Endothelial cell of umbilical vein (primary cell): ENCODE measurements around the gene VASH2.
A peak's percentile ranks its signal among the peaks of the same experiment; 100 is the strongest.

Experiments used
- CTCF ChIP-seq, 2 donors: IDR thresholded peaks; 1 replicate in 1 of 2; 2 replicates in 1 of 2; pipeline ENCODE4 v1.5.1; 2011; ENCODE audit warnings: low read length in 2 of 2, mild to moderate bottlenecking in 2 of 2, moderate library complexity in 2 of 2, control low read depth in 1 of 2, inconsistent platforms in 1 of 2, low read depth in 1 of 2; ENCODE audit not compliant: insufficient read depth in 1 of 2; ENCODE audit errors: extremely low read depth in 1 of 2
- EZH2 ChIP-seq: IDR thresholded peaks from 2 replicates; pipeline ENCODE4 v1.6.1; 2012; ENCODE audit warnings: borderline replicate concordance, low read depth, mild to moderate bottlenecking, moderate library complexity, low read length, inconsistent platforms; ENCODE audit not compliant: severe bottlenecking
- FOS ChIP-seq: IDR thresholded peaks from 2 replicates; pipeline ENCODE4 v1.6.1; 2011; ENCODE audit warnings: mild to moderate bottlenecking, low read length, moderate library complexity, borderline replicate concordance; ENCODE audit not compliant: insufficient read depth
- GATA2 ChIP-seq: IDR thresholded peaks from 2 replicates; pipeline ENCODE4 v1.7.0; 2011; ENCODE audit warnings: low read depth, mild to moderate bottlenecking, moderate library complexity, mixed read lengths, low read length; ENCODE audit not compliant: insufficient read length, insufficient read depth
- JUN ChIP-seq: IDR thresholded peaks from 2 replicates; pipeline ENCODE4 v1.6.1; 2011; ENCODE audit warnings: borderline replicate concordance, low read depth; ENCODE audit not compliant: insufficient read length, insufficient read depth
- MYC ChIP-seq: IDR thresholded peaks from one replicate; pipeline ENCODE4 v1.6.1; 2011; ENCODE audit warnings: mild to moderate bottlenecking, low read depth, low read length
- POLR2A ChIP-seq: IDR thresholded peaks from 2 replicates; pipeline ENCODE4 v1.6.1; 2012; ENCODE audit warnings: low read depth, mild to moderate bottlenecking, control low read depth, low read length
- POLR2AphosphoS5 ChIP-seq: IDR thresholded peaks from 2 replicates; pipeline ENCODE4 v1.6.1; 2012; ENCODE audit warnings: low read depth, mild to moderate bottlenecking, control low read depth, low read length, moderate library complexity; ENCODE audit not compliant: insufficient read depth
- TF ChIP-seq, protein P1 (sequence below): IDR thresholded peaks from 2 replicates; pipeline ENCODE4 v1.6.1; 2011; ENCODE audit not compliant: insufficient read depth, insufficient read length

GRCh38 chr1:212967801-212968200, 17.5 kb downstream of the VASH2 start:
- TF ChIP-seq POLR2A (no peak), CTCF (IDR thresholded peaks at IDR 0.05; ENCODE audit: extremely low read depth in 1 of 2, insufficient read depth in 1 of 2, low read depth in 1 of 2, low read length in 2 of 2) (peak; percentile 34 to 58), POLR2AphosphoS5 (no peak), EZH2 (no peak), FOS (no peak), JUN (no peak), GATA2 (no peak), MYC (no peak)
- TF ChIP-seq, protein P1, sequence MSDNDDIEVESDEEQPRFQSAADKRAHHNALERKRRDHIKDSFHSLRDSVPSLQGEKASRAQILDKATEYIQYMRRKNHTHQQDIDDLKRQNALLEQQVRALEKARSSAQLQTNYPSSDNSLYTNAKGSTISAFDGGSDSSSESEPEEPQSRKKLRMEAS: no peak
